ENCODE data around the gene LST1. TPM values are rescaled to one million over a fixed set of nuclear protein-coding genes. Genes with fewer than 3 reads are reported as not detected.

Gene LST1
- total RNA-seq, 3 donors from 2014 or later (not counting 1 experiment from before 2014, with no cell fraction given): 25.4 to 120 (median 50.5) TPM

- H3K4me1 ChIP-seq (ENCODE audit: control insufficient read depth, insufficient read depth, low read length): peaks cover 69% of the 10 kb centered on the region
- H3K9me3 Mint-ChIP-seq: no peaks in the 10 kb centered on the region
- peaks cover 47 to 66% of the 10 kb centered on the region in 2 donors for H3K4me1 Mint-ChIP-seq
- peak overlapping the region; percentile 90 for H3K27ac ChIP-seq (ENCODE audit: low read length)
- peak overlapping the region; percentile 0 for H3K4me3 ChIP-seq (ENCODE audit: low read length)
- no peaks in the 10 kb centered on the region for H3K27me3 ChIP-seq (ENCODE audit: control insufficient read depth, insufficient read depth, low read length)
- no peak for TF ChIP-seq CTCF (IDR thresholded peaks at IDR 0.05)
- H3K36me3 Mint-ChIP-seq: no peaks in the 10 kb centered on the region
- H3K27me3 Mint-ChIP-seq (ENCODE audit: low read depth in 2 of 2): no peaks in the 10 kb centered on the region
- peak overlapping the region; percentile 98 for H3K27ac Mint-ChIP-seq
- ATAC-seq (peak; percentile 74 to 84 (median 76)), DNase-seq (peak; percentile 66 to 75)
- under 1% methylated on average over 7 of the region's 7 CpGs for WGBS (ENCODE audit: insufficient coverage)
- H3K36me3 ChIP-seq (ENCODE audit: control insufficient read depth, insufficient read depth, low read length): no peaks in the 10 kb centered on the region
- intact Hi-C loops (cut with micrococcal nuclease): loop anchor here (1.0 to 5.0 kb wide), 4 partner anchors 8 to 102 kb away; partner anchors contain the start of genes C6orf47, GPANK1 and LTA
- H3K9me3 ChIP-seq (ENCODE audit: control insufficient read depth, insufficient read depth, low read length): no peaks in the 10 kb centered on the region
- peak overlapping the region; percentile 82 for H3K4me3 Mint-ChIP-seq
These were observed 25.9 kb upstream of the LST1 start for GRCh38 chr6:31559958-31560696.

GRCh38 chr6:31560697-31561058 is 25.4 kb upstream of the LST1 start:
- intact Hi-C loops (cut with micrococcal nuclease): loop anchor here (1.0 to 2.0 kb wide), 2 partner anchors 8 to 20 kb away; no protein-coding TSS in a partner anchor
- peak overlapping the region; percentile 98 for H3K27ac Mint-ChIP-seq
- H3K4me1 Mint-ChIP-seq: peaks cover 47 to 67% of the 10 kb centered on the region in 2 donors
- H3K9me3 Mint-ChIP-seq: no peaks in the 10 kb centered on the region
- H3K9me3 ChIP-seq (ENCODE audit: control insufficient read depth, insufficient read depth, low read length): no peaks in the 10 kb centered on the region
- no peak for TF ChIP-seq CTCF (IDR thresholded peaks at IDR 0.05)
- no peaks in the 10 kb centered on the region for H3K36me3 Mint-ChIP-seq
- H3K27me3 Mint-ChIP-seq (ENCODE audit: low read depth in 2 of 2): no peaks in the 10 kb centered on the region
- ATAC-seq (no peak), DNase-seq (no peak)
- no peaks in the 10 kb centered on the region for H3K27me3 ChIP-seq (ENCODE audit: control insufficient read depth, insufficient read depth, low read length)
- no peaks in the 10 kb centered on the region for H3K36me3 ChIP-seq (ENCODE audit: control insufficient read depth, insufficient read depth, low read length)
- no peak overlapping the region for H3K4me3 ChIP-seq (ENCODE audit: low read length)
- peaks cover 69% of the 10 kb centered on the region for H3K4me1 ChIP-seq (ENCODE audit: control insufficient read depth, insufficient read depth, low read length)
- H3K4me3 Mint-ChIP-seq: peak overlapping the region; percentile 82
- peak overlapping the region; percentile 90 for H3K27ac ChIP-seq (ENCODE audit: low read length)

GRCh38 chr6:31567531-31568370 is 18.3 kb upstream of the LST1 start:
- ATAC-seq (peak; percentile 23 to 36 (median 31)), DNase-seq (peak in 1 of 2 donors; percentile 60)
- H3K9me3 ChIP-seq (ENCODE audit: control insufficient read depth, insufficient read depth, low read length): no peaks in the 10 kb centered on the region
- peak overlapping the region; percentile 75 for H3K27ac ChIP-seq (ENCODE audit: low read length)
- WGBS (ENCODE audit: insufficient coverage): 42% methylated on average over 9 of the region's 9 CpGs
- peak overlapping the region; percentile 78 for H3K4me3 Mint-ChIP-seq
- no peaks in the 10 kb centered on the region for H3K27me3 ChIP-seq (ENCODE audit: control insufficient read depth, insufficient read depth, low read length)
- peaks cover 35 to 53% of the 10 kb centered on the region in 2 donors for H3K4me1 Mint-ChIP-seq
- TF ChIP-seq CTCF (IDR thresholded peaks at IDR 0.05): no peak
- no peaks in the 10 kb centered on the region for H3K36me3 Mint-ChIP-seq
- H3K4me1 ChIP-seq (ENCODE audit: control insufficient read depth, insufficient read depth, low read length): peaks cover 62% of the 10 kb centered on the region
- peak overlapping the region; percentile 95 for H3K27ac Mint-ChIP-seq
- H3K9me3 Mint-ChIP-seq: no peaks in the 10 kb centered on the region
- intact Hi-C loops (cut with micrococcal nuclease): loop anchor here (1.0 kb wide), 1 partner anchor 7 kb away; no protein-coding TSS in a partner anchor
- H3K4me3 ChIP-seq (ENCODE audit: low read length): no peak overlapping the region
- H3K27me3 Mint-ChIP-seq (ENCODE audit: low read depth in 2 of 2): no peaks in the 10 kb centered on the region
- H3K36me3 ChIP-seq (ENCODE audit: control insufficient read depth, insufficient read depth, low read length): no peaks in the 10 kb centered on the region

Measured in natural killer cell (primary cell).